Activated CD8-positive, alpha-beta T cell treated with anti-CD3 and anti-CD28 coated beads, Interleukin-2, amount 10 ng/mL, durations not matched to agents 7 days and 5 days (primary cell): ENCODE measurements around the gene LRFN2. TPM values are rescaled to one million over a fixed set of nuclear protein-coding genes. Genes with fewer than 3 reads are reported as not detected.

Source experiments
- ATAC-seq: fragments of 150-1000 bp; cut with Tn5 transposase; one replicate; pipeline ENCODE4 v1.10.0; 2021; ENCODE audit warnings: moderate library complexity
- CTCF ChIA-PET: fragments of 350-600 bp; sonication (Branson Sonifier 250); formaldehyde crosslinking; loops from one replicate; lab custom pipeline; 2021; ENCODE audit warnings: antibody characterized with exemption; lab: Charles Lee
- POLR2A ChIA-PET: fragments of 350-600 bp; sonication (Branson Sonifier 250); formaldehyde crosslinking; loops from one replicate; lab custom pipeline; 2021; ENCODE audit warnings: antibody characterized with exemption; lab: Charles Lee
- DNase-seq: peaks from one replicate; pipeline ENCODE4 v3.0.0-alpha.2; 2020
- H3K27ac Mint-ChIP-seq: one replicate; pipeline ENCODE4 v1.8.0; 2021; ENCODE audit warnings: mild to moderate bottlenecking, mixed read lengths
- H3K27me3 Mint-ChIP-seq: one replicate; pipeline ENCODE4 v1.8.0; 2021; ENCODE audit warnings: low read depth, mixed read lengths
- H3K36me3 Mint-ChIP-seq: one replicate; pipeline ENCODE4 v1.8.0; 2021; ENCODE audit warnings: low read depth, mixed read lengths
- H3K4me1 Mint-ChIP-seq: one replicate; pipeline ENCODE4 v1.8.0; 2021; ENCODE audit warnings: low read depth, mixed read lengths
- H3K4me3 Mint-ChIP-seq: one replicate; pipeline ENCODE4 v1.8.0; 2021; ENCODE audit warnings: mild to moderate bottlenecking, mixed read lengths
- H3K9me3 Mint-ChIP-seq: one replicate; pipeline ENCODE4 v1.8.0; 2022; ENCODE audit warnings: mixed read lengths; ENCODE audit not compliant: insufficient read depth
- total RNA-seq, 2 experiments: library from RNA; stranded (reverse); gene quantifications; one replicate each; pipeline ENCODE4 v1.2.3, GENCODE V29; 2021

LRFN2 gene
- total RNA-seq, 2 experiments from 2014 or later: not detected

GRCh38 chr6:40355066-40355465, 232.1 kb downstream of the LRFN2 start:
- DNase-seq (no peak), ATAC-seq (no peak)
- Mint-ChIP-seq H3K4me1 (peaks cover 10% of the 10 kb centered on the region), H3K9me3 (no peaks in the 10 kb centered on the region), H3K27me3 (peaks cover 7% of the 10 kb centered on the region), H3K36me3 (no peaks in the 10 kb centered on the region), H3K27ac (no peak overlapping the region), H3K4me3 (no peak overlapping the region)
- CTCF ChIA-PET: interaction anchor here (1.0 kb wide), 1 partner anchor 26 kb away, joined by 3 read pairs; no protein-coding TSS in a partner anchor
- POLR2A ChIA-PET: no interaction called here

- CTCF ChIA-PET: no interaction called here
- ATAC-seq: no peak
- Mint-ChIP-seq H3K36me3 (no peaks in the 10 kb centered on the region), H3K4me3 (no peak overlapping the region), H3K4me1 (peaks cover 10% of the 10 kb centered on the region), H3K27ac (no peak overlapping the region), H3K9me3 (no peaks in the 10 kb centered on the region), H3K27me3 (no peaks in the 10 kb centered on the region)
- DNase-seq: no peak
- POLR2A ChIA-PET: no interaction called here
These were observed 233.2 kb downstream of the LRFN2 start for GRCh38 chr6:40353967-40354452.

- no peak for DNase-seq
These were observed 233.8 kb downstream of the LRFN2 start for GRCh38 chr6:40353197-40353966.

GRCh38 chr6:40352527-40353170, 234.5 kb downstream of the LRFN2 start:
- CTCF ChIA-PET: no interaction called here
- H3K36me3 Mint-ChIP-seq: no peaks in the 10 kb centered on the region
- no peaks in the 10 kb centered on the region for H3K27me3 Mint-ChIP-seq
- DNase-seq (no peak), ATAC-seq (no peak)
- no peak overlapping the region for H3K27ac Mint-ChIP-seq
- H3K9me3 Mint-ChIP-seq: no peaks in the 10 kb centered on the region
- POLR2A ChIA-PET: no interaction called here
- H3K4me1 Mint-ChIP-seq: peaks cover 10% of the 10 kb centered on the region
- H3K4me3 Mint-ChIP-seq: no peak overlapping the region

More at GRCh38 chr6:40353197-40353966, 233.8 kb downstream of the LRFN2 start:
- ATAC-seq: no peak
- CTCF ChIA-PET: no interaction called here
- H3K27me3 Mint-ChIP-seq: no peaks in the 10 kb centered on the region
- H3K4me1 Mint-ChIP-seq: peaks cover 10% of the 10 kb centered on the region
- H3K4me3 Mint-ChIP-seq: no peak overlapping the region
- POLR2A ChIA-PET: no interaction called here
- no peaks in the 10 kb centered on the region for H3K36me3 Mint-ChIP-seq
- H3K9me3 Mint-ChIP-seq: no peaks in the 10 kb centered on the region
- H3K27ac Mint-ChIP-seq: no peak overlapping the region

- Mint-ChIP-seq H3K4me3 (no peak overlapping the region), H3K27ac (no peak overlapping the region), H3K27me3 (no peaks in the 10 kb centered on the region), H3K9me3 (no peaks in the 10 kb centered on the region), H3K4me1 (peaks cover 10% of the 10 kb centered on the region), H3K36me3 (no peaks in the 10 kb centered on the region)
- DNase-seq: no peak
- no peak for ATAC-seq
- ChIA-PET POLR2A (no interaction called here), CTCF (no interaction called here)
These were observed 235.2 kb downstream of the LRFN2 start for GRCh38 chr6:40352006-40352405.

- no peak overlapping the region for H3K4me3 Mint-ChIP-seq
- ATAC-seq: no peak
- no peak for DNase-seq
- no peaks in the 10 kb centered on the region for H3K27me3 Mint-ChIP-seq
- CTCF ChIA-PET: no interaction called here
- H3K9me3 Mint-ChIP-seq: no peaks in the 10 kb centered on the region
- no peaks in the 10 kb centered on the region for H3K4me1 Mint-ChIP-seq
- POLR2A ChIA-PET: no interaction called here
- no peaks in the 10 kb centered on the region for H3K36me3 Mint-ChIP-seq
- H3K27ac Mint-ChIP-seq: no peak overlapping the region
These were observed 236.4 kb downstream of the LRFN2 start for GRCh38 chr6:40350747-40351217.

- no peaks in the 10 kb centered on the region for H3K9me3 Mint-ChIP-seq
- no peak for DNase-seq
- POLR2A ChIA-PET: no interaction called here
- no peaks in the 10 kb centered on the region for H3K4me1 Mint-ChIP-seq
- H3K27me3 Mint-ChIP-seq: no peaks in the 10 kb centered on the region
- H3K27ac Mint-ChIP-seq: no peak overlapping the region
- no peak overlapping the region for H3K4me3 Mint-ChIP-seq
- CTCF ChIA-PET: no interaction called here
- no peaks in the 10 kb centered on the region for H3K36me3 Mint-ChIP-seq
- ATAC-seq: no peak
These were observed 237.0 kb downstream of the LRFN2 start for GRCh38 chr6:40349901-40350746.

GRCh38 chr6:40349123-40349900, 237.9 kb downstream of the LRFN2 start:
- no peaks in the 10 kb centered on the region for H3K9me3 Mint-ChIP-seq
- ATAC-seq (no peak), DNase-seq (no peak)
- no peaks in the 10 kb centered on the region for H3K27me3 Mint-ChIP-seq
- H3K27ac Mint-ChIP-seq: no peak overlapping the region
- H3K36me3 Mint-ChIP-seq: no peaks in the 10 kb centered on the region
- ChIA-PET CTCF (no interaction called here), POLR2A (no interaction called here)
- no peaks in the 10 kb centered on the region for H3K4me1 Mint-ChIP-seq
- H3K4me3 Mint-ChIP-seq: no peak overlapping the region

- Mint-ChIP-seq H3K36me3 (no peaks in the 10 kb centered on the region), H3K27ac (no peak overlapping the region), H3K9me3 (no peaks in the 10 kb centered on the region), H3K4me3 (no peak overlapping the region), H3K27me3 (no peaks in the 10 kb centered on the region), H3K4me1 (no peaks in the 10 kb centered on the region)
- ATAC-seq: no peak
- CTCF ChIA-PET: no interaction called here
- POLR2A ChIA-PET: no interaction called here
- DNase-seq: peak; percentile 9
These were observed 238.6 kb downstream of the LRFN2 start for GRCh38 chr6:40348591-40348990.

- Mint-ChIP-seq H3K27me3 (no peaks in the 10 kb centered on the region), H3K4me1 (peaks cover 3% of the 10 kb centered on the region), H3K4me3 (no peak overlapping the region), H3K9me3 (no peaks in the 10 kb centered on the region), H3K36me3 (no peaks in the 10 kb centered on the region), H3K27ac (no peak overlapping the region)
- ChIA-PET POLR2A (interaction anchor here (0.6 kb wide), 1 partner anchor 632 kb away, joined by 3 read pairs; no protein-coding TSS in a partner anchor), CTCF (no interaction called here)
- ATAC-seq (no peak), DNase-seq (peak; percentile 9)
These were observed 239.6 kb downstream of the LRFN2 start for GRCh38 chr6:40347571-40348011.

- ATAC-seq (no peak), DNase-seq (peak; percentile 6)
- no peak overlapping the region for H3K27ac Mint-ChIP-seq
- CTCF ChIA-PET: no interaction called here
- no peaks in the 10 kb centered on the region for H3K9me3 Mint-ChIP-seq
- no peaks in the 10 kb centered on the region for H3K27me3 Mint-ChIP-seq
- H3K4me1 Mint-ChIP-seq: peaks cover 3% of the 10 kb centered on the region
- POLR2A ChIA-PET: no interaction called here
- no peak overlapping the region for H3K4me3 Mint-ChIP-seq
- H3K36me3 Mint-ChIP-seq: no peaks in the 10 kb centered on the region
These were observed 240.9 kb downstream of the LRFN2 start for GRCh38 chr6:40346246-40346645.
